GM18526 (cell line): ENCODE results near the gene CCDC122.

Experiments used
- POLR2A ChIP-seq: IDR thresholded peaks from 3 replicates; pipeline ENCODE4 v1.6.1; 2011; ENCODE audit not compliant: insufficient read length; ENCODE audit errors: extremely low read depth

Gene CCDC122

GRCh38 chr13:43878892-43879754 lies at the start of gene CCDC122:
Gene CCDC122 (minus strand): TSS chr13:43879740. CDS start chr13:43869376, 10,364 bp downstream.
- TF ChIP-seq POLR2A = peak; percentile 45

- TF ChIP-seq POLR2A = no peak
Observed at GRCh38 chr13:43924549-43925245, 45.2 kb upstream of the CCDC122 start.

GRCh38 chr13:43920965-43921674 lies 41.6 kb upstream of the CCDC122 start:
- TF ChIP-seq POLR2A = no peak

- no peak for TF ChIP-seq POLR2A
Observed at GRCh38 chr13:43918636-43919035, 39.1 kb upstream of the CCDC122 start.

GRCh38 chr13:43916828-43917227 lies 37.3 kb upstream of the CCDC122 start:
- no peak for TF ChIP-seq POLR2A

- TF ChIP-seq POLR2A = no peak
Observed at GRCh38 chr13:43915451-43915850, 35.9 kb upstream of the CCDC122 start.

GRCh38 chr13:43911871-43912270 lies 32.3 kb upstream of the CCDC122 start:
- TF ChIP-seq POLR2A = no peak

GRCh38 chr13:43911278-43911677 lies 31.7 kb upstream of the CCDC122 start:
- TF ChIP-seq POLR2A = no peak

GRCh38 chr13:43910856-43911255 lies 31.3 kb upstream of the CCDC122 start:
- TF ChIP-seq POLR2A = no peak

- no peak for TF ChIP-seq POLR2A
Observed at GRCh38 chr13:43908156-43909126, 28.9 kb upstream of the CCDC122 start.

- TF ChIP-seq POLR2A = no peak
Observed at GRCh38 chr13:43905435-43906031, 26.0 kb upstream of the CCDC122 start.

- TF ChIP-seq POLR2A = no peak
Observed at GRCh38 chr13:43895940-43896339, 16.4 kb upstream of the CCDC122 start.

GRCh38 chr13:43894438-43894837 lies 14.9 kb upstream of the CCDC122 start:
- no peak for TF ChIP-seq POLR2A

GRCh38 chr13:43884222-43884621 lies 4.7 kb upstream of the CCDC122 start:
- no peak for TF ChIP-seq POLR2A
